Measurements from ENCODE around the gene ATP5F1E.

- no peak for TF ChIP-seq POLR2A (IDR thresholded peaks at IDR 0.05)
- TF ChIP-seq CTCF (IDR thresholded peaks at IDR 0.05): no peak
Measured at GRCh38 chr20:59014680-59015389, 17.3 kb downstream of the ATP5F1E start.

Data from adrenal gland (tissue), 5 donors.